ENCODE data around the gene CTSV. TPM values are rescaled to one million over a fixed set of nuclear protein-coding genes. Genes with fewer than 3 reads are reported as not detected.

Gene CTSV
- polyA plus RNA-seq, 1 of the 3 experiments (the other 2 are of a cell fraction) = 3.1 TPM

DNA sequence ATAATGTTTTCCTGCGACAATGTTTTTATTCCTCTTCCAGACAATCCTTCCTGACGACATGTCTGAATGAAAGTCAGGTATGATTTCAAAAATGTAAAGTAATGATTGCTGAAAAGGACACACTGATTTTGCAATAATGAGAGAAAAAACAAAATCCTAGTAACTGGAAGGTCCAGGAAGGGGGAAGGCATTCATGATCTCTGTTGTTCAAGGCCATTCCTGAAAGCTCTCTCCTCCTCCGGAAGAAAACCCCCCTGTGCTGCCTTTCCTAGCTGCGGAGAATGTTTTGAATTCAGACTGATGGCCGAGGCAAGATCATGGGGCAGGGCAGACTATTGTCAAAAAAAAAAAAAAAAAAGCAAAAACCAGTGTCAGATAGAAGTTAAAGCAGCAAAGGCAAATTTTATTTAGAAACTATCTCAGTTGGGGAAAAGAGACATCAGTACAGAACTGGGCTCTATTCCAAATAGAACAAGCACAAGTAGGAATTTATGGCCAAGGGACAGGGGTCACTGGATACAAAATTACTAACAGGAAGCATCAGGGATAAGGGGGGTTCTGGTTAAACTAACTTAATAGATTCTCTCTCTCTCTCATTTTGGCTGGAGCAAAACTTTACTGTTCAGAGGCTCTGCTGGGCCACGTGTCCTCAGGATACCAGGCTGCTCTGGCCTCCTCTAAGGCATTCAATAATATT lies 36.5 kb upstream of the CTSV start:
- Histone ChIP-seq H4K20me1 (ENCODE audit: insufficient read depth) (no peaks in the 10 kb centered on the region), H3K4me3 (ENCODE audit: low read depth in 2 of 2, low read length in 1 of 2) (no peak overlapping the region), H3K27ac (ENCODE audit: low read depth in 2 of 2, low read length in 1 of 2) (no peak overlapping the region), H3K9me3 (no peaks in the 10 kb centered on the region), H3K9me2 (no peaks in the 10 kb centered on the region), H3F3A (replicated peaks; ENCODE audit: insufficient read depth) (no peaks in the 10 kb centered on the region), H3K4me1 (ENCODE audit: control insufficient read depth in 1 of 2, insufficient read depth in 2 of 2, low read depth in 1 of 2, low read length in 1 of 2) (peaks cover 0 to 2% of the 10 kb centered on the region in 2 experiments; a peak in 1 of 4 replicates), H3K4me2 (no peak overlapping the region), H3K27me3 (ENCODE audit: insufficient read depth) (peaks cover 4% of the 10 kb centered on the region; the same call in 1 of the 2 replicates), H3K36me3 (replicated peaks in 1 of 2; ENCODE audit: control insufficient read depth in 1 of 2, insufficient read depth in 2 of 2, low read length in 1 of 2) (no peaks in the 10 kb centered on the region), H3K9ac (no peak overlapping the region), H3K79me2 (ENCODE audit: insufficient read depth) (no peaks in the 10 kb centered on the region), H2AFZ (ENCODE audit: low read depth) (no peak overlapping the region)
- ChIA-PET CTCF (no interaction called here), POLR2A (no interaction called here)
- 73% methylated on average over 6 of the region's 6 CpGs for WGBS (ENCODE audit: low lambda C conversion rate)
- DNase-seq = no peak
- no peak for TF ChIP-seq EZH2phosphoT487 (IDR thresholded peaks at IDR 0.05; ENCODE audit: borderline replicate concordance, low read depth)
- TF ChIP-seq, protein P1, sequence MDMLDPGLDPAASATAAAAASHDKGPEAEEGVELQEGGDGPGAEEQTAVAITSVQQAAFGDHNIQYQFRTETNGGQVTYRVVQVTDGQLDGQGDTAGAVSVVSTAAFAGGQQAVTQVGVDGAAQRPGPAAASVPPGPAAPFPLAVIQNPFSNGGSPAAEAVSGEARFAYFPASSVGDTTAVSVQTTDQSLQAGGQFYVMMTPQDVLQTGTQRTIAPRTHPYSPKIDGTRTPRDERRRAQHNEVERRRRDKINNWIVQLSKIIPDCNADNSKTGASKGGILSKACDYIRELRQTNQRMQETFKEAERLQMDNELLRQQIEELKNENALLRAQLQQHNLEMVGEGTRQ (IDR thresholded peaks at IDR 0.05; ENCODE audit: borderline replicate concordance, low read depth, low read length) = no peak
- TF ChIP-seq TEAD4 (IDR thresholded peaks at IDR 0.05; ENCODE audit: borderline replicate concordance, insufficient read depth) = no peak
- TF ChIP-seq, protein P2, sequence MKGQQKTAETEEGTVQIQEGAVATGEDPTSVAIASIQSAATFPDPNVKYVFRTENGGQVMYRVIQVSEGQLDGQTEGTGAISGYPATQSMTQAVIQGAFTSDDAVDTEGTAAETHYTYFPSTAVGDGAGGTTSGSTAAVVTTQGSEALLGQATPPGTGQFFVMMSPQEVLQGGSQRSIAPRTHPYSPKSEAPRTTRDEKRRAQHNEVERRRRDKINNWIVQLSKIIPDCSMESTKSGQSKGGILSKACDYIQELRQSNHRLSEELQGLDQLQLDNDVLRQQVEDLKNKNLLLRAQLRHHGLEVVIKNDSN (IDR thresholded peaks at IDR 0.05; ENCODE audit: borderline replicate concordance, low read depth) = no peak
- TF ChIP-seq RXRA (IDR thresholded peaks at IDR 0.05; ENCODE audit: borderline replicate concordance, low read depth) = no peak

DNA sequence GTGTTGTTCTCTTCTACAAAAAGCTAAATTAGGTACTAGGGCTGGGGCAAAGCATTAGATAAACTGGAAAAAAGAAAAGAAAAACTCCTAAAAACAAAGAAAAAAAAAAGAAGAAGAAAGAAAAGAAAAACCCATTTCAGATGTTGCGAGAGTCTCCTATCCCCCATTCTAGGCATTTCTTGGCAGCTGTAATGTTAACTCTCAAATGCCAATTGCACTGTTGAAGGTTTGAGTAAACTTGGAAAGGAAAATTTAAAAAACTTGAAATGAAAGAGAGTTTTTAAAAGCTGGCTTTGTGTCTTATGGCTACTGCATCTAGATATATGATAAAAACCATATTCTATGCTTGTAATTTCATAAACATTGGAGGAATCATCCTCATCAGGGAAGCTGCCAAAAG lies 34.6 kb upstream of the CTSV start:
- Histone ChIP-seq H3K9me2 (no peaks in the 10 kb centered on the region), H3K36me3 (replicated peaks in 1 of 2; ENCODE audit: control insufficient read depth in 1 of 2, insufficient read depth in 2 of 2, low read length in 1 of 2) (no peaks in the 10 kb centered on the region), H3K9ac (no peak overlapping the region), H3K4me1 (ENCODE audit: control insufficient read depth in 1 of 2, insufficient read depth in 2 of 2, low read depth in 1 of 2, low read length in 1 of 2) (peaks cover 0 to 2% of the 10 kb centered on the region in 2 experiments; a peak in 1 of 4 replicates), H3F3A (replicated peaks; ENCODE audit: insufficient read depth) (no peaks in the 10 kb centered on the region), H3K9me3 (no peaks in the 10 kb centered on the region), H3K79me2 (ENCODE audit: insufficient read depth) (no peaks in the 10 kb centered on the region), H4K20me1 (ENCODE audit: insufficient read depth) (no peaks in the 10 kb centered on the region), H3K27ac (ENCODE audit: low read depth in 2 of 2, low read length in 1 of 2) (no peak overlapping the region), H3K27me3 (ENCODE audit: insufficient read depth) (peaks cover 4% of the 10 kb centered on the region; the same call in 1 of the 2 replicates), H3K4me3 (ENCODE audit: low read depth in 2 of 2, low read length in 1 of 2) (no peak overlapping the region), H2AFZ (ENCODE audit: low read depth) (no peak overlapping the region), H3K4me2 (no peak overlapping the region)
- WGBS (ENCODE audit: low lambda C conversion rate) = 39% methylated on average over 1 of the region's 1 CpG
- DNase-seq = no peak
- ChIA-PET POLR2A (no interaction called here), CTCF (no interaction called here)
- TF ChIP-seq EZH2phosphoT487 (IDR thresholded peaks at IDR 0.05; ENCODE audit: borderline replicate concordance, low read depth) (no peak), MEF2A (IDR thresholded peaks at IDR 0.05; ENCODE audit: borderline replicate concordance, low read depth) (no peak), JUND (IDR thresholded peaks at IDR 0.05) (no peak), NRF1 (IDR thresholded peaks at IDR 0.05; ENCODE audit: low read depth, low read length) (no peak), RXRA (IDR thresholded peaks at IDR 0.05; ENCODE audit: borderline replicate concordance, low read depth) (no peak), POLR2AphosphoS5 (IDR thresholded peaks at IDR 0.05; ENCODE audit: low read depth, low read length) (no peak)
- TF ChIP-seq, protein P3, sequence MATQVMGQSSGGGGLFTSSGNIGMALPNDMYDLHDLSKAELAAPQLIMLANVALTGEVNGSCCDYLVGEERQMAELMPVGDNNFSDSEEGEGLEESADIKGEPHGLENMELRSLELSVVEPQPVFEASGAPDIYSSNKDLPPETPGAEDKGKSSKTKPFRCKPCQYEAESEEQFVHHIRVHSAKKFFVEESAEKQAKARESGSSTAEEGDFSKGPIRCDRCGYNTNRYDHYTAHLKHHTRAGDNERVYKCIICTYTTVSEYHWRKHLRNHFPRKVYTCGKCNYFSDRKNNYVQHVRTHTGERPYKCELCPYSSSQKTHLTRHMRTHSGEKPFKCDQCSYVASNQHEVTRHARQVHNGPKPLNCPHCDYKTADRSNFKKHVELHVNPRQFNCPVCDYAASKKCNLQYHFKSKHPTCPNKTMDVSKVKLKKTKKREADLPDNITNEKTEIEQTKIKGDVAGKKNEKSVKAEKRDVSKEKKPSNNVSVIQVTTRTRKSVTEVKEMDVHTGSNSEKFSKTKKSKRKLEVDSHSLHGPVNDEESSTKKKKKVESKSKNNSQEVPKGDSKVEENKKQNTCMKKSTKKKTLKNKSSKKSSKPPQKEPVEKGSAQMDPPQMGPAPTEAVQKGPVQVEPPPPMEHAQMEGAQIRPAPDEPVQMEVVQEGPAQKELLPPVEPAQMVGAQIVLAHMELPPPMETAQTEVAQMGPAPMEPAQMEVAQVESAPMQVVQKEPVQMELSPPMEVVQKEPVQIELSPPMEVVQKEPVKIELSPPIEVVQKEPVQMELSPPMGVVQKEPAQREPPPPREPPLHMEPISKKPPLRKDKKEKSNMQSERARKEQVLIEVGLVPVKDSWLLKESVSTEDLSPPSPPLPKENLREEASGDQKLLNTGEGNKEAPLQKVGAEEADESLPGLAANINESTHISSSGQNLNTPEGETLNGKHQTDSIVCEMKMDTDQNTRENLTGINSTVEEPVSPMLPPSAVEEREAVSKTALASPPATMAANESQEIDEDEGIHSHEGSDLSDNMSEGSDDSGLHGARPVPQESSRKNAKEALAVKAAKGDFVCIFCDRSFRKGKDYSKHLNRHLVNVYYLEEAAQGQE (IDR thresholded peaks at IDR 0.05; ENCODE audit: low read depth, low read length) = no peak
- TF ChIP-seq, protein P4, sequence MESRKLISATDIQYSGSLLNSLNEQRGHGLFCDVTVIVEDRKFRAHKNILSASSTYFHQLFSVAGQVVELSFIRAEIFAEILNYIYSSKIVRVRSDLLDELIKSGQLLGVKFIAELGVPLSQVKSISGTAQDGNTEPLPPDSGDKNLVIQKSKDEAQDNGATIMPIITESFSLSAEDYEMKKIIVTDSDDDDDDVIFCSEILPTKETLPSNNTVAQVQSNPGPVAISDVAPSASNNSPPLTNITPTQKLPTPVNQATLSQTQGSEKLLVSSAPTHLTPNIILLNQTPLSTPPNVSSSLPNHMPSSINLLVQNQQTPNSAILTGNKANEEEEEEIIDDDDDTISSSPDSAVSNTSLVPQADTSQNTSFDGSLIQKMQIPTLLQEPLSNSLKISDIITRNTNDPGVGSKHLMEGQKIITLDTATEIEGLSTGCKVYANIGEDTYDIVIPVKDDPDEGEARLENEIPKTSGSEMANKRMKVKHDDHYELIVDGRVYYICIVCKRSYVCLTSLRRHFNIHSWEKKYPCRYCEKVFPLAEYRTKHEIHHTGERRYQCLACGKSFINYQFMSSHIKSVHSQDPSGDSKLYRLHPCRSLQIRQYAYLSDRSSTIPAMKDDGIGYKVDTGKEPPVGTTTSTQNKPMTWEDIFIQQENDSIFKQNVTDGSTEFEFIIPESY (IDR thresholded peaks at IDR 0.05; ENCODE audit: borderline replicate concordance, low read depth) = no peak
- TF ChIP-seq, protein P1 (IDR thresholded peaks at IDR 0.05; ENCODE audit: borderline replicate concordance, low read depth, low read length) = no peak
- TF ChIP-seq, protein P5, sequence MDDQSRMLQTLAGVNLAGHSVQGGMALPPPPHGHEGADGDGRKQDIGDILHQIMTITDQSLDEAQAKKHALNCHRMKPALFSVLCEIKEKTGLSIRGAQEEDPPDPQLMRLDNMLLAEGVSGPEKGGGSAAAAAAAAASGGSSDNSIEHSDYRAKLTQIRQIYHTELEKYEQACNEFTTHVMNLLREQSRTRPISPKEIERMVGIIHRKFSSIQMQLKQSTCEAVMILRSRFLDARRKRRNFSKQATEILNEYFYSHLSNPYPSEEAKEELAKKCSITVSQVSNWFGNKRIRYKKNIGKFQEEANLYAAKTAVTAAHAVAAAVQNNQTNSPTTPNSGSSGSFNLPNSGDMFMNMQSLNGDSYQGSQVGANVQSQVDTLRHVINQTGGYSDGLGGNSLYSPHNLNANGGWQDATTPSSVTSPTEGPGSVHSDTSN (IDR thresholded peaks at IDR 0.05) = no peak
- TF ChIP-seq, protein P6, sequence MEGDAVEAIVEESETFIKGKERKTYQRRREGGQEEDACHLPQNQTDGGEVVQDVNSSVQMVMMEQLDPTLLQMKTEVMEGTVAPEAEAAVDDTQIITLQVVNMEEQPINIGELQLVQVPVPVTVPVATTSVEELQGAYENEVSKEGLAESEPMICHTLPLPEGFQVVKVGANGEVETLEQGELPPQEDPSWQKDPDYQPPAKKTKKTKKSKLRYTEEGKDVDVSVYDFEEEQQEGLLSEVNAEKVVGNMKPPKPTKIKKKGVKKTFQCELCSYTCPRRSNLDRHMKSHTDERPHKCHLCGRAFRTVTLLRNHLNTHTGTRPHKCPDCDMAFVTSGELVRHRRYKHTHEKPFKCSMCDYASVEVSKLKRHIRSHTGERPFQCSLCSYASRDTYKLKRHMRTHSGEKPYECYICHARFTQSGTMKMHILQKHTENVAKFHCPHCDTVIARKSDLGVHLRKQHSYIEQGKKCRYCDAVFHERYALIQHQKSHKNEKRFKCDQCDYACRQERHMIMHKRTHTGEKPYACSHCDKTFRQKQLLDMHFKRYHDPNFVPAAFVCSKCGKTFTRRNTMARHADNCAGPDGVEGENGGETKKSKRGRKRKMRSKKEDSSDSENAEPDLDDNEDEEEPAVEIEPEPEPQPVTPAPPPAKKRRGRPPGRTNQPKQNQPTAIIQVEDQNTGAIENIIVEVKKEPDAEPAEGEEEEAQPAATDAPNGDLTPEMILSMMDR (IDR thresholded peaks at IDR 0.05) = no peak

Data from SK-N-SH (cell line).